Astrocyte of the spinal cord (primary cell): ENCODE measurements around the gene TBCD.

Experiments
- DNase-seq: peaks from one replicate; pipeline ENCODE4 v3.0.0; 2011; ENCODE audit warnings: low read depth, low spot score
- H3K4me3 ChIP-seq: 2 replicates; pipeline ENCODE4 v1.5.1; 2011; ENCODE audit warnings: low read depth, mild to moderate bottlenecking, low read length, moderate library complexity
- CTCF ChIP-seq: IDR thresholded peaks from 2 replicates; pipeline ENCODE4 v1.5.1; 2012; ENCODE audit warnings: low read depth, mild to moderate bottlenecking, low read length, inconsistent platforms
- in situ Hi-C: cut with HindIII; loops from 2 replicates; pipeline ENCODE4 v1.10.0; 2017; ENCODE audit warnings: low sequenced_read_pairs

TBCD gene

GRCh38 chr17:82787081-82787848 lies 35.4 kb downstream of the TBCD start:
- in situ Hi-C loops, result no loop called here
- TF ChIP-seq CTCF, result no peak
- peak; percentile 77 for DNase-seq

GRCh38 chr17:82788206-82789001 lies 36.5 kb downstream of the TBCD start:
- DNase-seq, result no peak
- H3K4me3 ChIP-seq, result no peak overlapping the region
- in situ Hi-C loops, result no loop called here
- TF ChIP-seq CTCF, result no peak

More at GRCh38 chr17:82787081-82787848, 35.4 kb downstream of the TBCD start:
- no peak overlapping the region for H3K4me3 ChIP-seq

- no peak for TF ChIP-seq CTCF
- in situ Hi-C loops, result no loop called here
Measured at GRCh38 chr17:82789051-82789592, 37.3 kb downstream of the TBCD start.

GRCh38 chr17:82789806-82790205 lies 37.9 kb downstream of the TBCD start:
- in situ Hi-C loops, result no loop called here
- TF ChIP-seq CTCF, result no peak
- DNase-seq, result no peak
- H3K4me3 ChIP-seq, result no peak overlapping the region

More at GRCh38 chr17:82789051-82789592, 37.3 kb downstream of the TBCD start:
- DNase-seq, result no peak
- H3K4me3 ChIP-seq, result no peak overlapping the region

GRCh38 chr17:82790391-82790790 lies 38.5 kb downstream of the TBCD start:
- no peak overlapping the region for H3K4me3 ChIP-seq

More at GRCh38 chr17:82790391-82790790, 38.5 kb downstream of the TBCD start:
- in situ Hi-C loops, result no loop called here
- no peak for DNase-seq
- no peak for TF ChIP-seq CTCF
